GM18870 (cell line): Measurements from ENCODE around the gene TBX15.

Source experiments
- ATAC-seq: cut with Tn5 transposase; IDR thresholded peaks from one replicate; pipeline ENCODE4 v1.9.1; 2021; ENCODE audit warnings: moderate library complexity; ENCODE audit not compliant: unreplicated experiment

Gene TBX15

DNA sequence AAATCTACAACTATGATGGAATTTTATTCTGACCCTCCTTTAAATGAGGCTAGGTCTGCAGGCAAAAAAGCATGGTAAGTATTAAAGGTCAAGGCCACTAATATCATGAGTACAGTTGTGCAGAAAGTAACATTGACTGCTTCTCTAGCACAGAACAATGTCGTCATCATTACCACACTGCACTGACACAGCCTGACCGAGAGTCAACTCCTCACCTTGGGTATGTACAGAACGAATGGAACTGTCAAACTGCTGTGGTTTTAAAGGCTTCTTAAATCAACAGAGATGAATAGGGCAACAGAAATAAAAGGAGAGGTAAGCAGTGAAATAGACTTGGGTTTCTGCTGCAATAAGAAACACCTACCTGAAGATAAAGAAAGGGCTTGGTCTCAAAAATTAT is 88.8 kb downstream of the TBX15 start:
- no peak for ATAC-seq

- no peak for ATAC-seq
Observed at GRCh38 chr1:118898712-118899111, 89.4 kb downstream of the TBX15 start.

DNA sequence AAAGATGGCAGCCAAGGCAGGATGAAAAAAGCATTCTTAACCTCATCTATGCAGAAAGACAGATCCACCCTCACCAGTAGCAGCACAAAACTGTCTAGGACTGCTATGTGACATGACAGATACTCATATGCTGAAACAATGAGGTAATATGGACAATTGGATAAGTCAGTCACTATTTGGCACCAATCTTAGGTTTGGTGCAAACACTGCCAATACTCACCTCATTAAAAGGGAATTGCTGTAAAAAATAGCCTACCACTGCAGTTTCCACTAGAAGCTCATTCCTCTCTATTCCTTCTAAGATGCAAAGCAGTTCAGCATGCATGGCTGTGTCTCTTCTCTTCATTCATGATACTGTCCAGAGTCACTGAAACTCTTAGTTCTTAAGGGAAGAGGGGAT is 91.7 kb downstream of the TBX15 start:
- ATAC-seq: no peak

- ATAC-seq: no peak
Observed at GRCh38 chr1:118894836-118895235, 93.3 kb downstream of the TBX15 start.

DNA sequence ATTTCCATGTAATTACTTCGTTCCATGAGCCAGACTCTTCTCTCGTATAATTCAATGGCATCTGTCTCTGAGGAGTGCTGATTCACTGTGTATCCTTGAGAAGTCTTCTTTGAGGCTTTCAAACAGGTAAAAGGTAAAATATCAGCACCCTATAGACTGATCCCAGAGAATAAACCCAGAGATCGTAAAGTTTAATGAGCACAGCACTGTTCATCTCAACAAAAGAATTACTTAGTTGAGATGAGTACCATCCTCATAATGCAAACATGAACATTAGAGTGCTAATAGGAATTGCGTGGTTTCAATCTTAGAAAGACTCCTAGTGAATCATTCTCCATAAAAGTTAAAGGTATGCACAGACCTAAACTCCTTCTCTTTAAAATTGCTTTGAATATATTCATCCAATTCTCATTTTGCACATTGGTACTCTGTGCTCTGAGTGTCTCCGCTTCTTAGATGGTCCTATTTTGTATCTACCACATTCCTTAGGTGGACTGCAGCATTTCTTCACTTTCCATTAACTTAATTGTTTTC is 97.2 kb downstream of the TBX15 start:
- ATAC-seq: no peak

GRCh38 chr1:118884946-118885345 is 103.2 kb downstream of the TBX15 start:
- no peak for ATAC-seq

DNA sequence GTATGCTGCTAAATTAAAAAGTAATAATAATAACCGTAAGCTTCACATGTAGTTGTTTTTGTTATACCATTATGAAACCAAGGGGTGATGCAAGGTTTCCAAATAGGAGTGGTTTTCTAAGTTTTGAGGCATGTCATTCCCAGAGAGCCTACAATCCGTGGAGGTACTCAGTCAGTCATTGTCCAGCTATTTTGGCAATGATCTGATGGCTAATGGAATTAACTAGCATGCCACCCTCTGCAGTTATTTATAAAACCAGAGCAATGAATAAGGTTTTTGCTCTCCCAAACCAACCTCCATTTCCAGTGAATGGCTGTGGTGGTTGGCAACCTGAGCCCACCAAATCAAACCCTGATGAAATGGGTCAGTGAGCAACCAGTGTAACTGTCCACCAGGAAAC is 106.4 kb downstream of the TBX15 start:
- no peak for ATAC-seq

DNA sequence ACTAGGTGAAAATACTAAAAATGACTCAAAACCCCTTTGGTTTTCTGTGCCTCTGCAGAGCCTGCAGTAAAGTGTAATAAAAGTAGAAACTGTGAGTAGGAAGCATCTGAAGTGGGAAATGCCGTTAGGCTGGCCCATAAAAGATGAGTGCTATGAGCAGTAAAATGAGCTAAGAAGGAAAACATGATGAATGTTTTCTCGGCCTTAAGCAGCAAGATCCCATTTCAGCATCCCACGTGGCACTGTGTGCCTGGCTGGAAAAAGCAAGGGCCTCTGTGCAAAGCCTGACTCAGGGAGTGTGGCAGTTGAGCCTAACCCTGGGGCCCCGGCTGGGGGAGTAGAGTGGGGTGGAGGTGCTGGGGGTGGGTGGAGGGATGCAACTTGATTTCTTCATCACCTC is 109.5 kb downstream of the TBX15 start:
- no peak for ATAC-seq

DNA sequence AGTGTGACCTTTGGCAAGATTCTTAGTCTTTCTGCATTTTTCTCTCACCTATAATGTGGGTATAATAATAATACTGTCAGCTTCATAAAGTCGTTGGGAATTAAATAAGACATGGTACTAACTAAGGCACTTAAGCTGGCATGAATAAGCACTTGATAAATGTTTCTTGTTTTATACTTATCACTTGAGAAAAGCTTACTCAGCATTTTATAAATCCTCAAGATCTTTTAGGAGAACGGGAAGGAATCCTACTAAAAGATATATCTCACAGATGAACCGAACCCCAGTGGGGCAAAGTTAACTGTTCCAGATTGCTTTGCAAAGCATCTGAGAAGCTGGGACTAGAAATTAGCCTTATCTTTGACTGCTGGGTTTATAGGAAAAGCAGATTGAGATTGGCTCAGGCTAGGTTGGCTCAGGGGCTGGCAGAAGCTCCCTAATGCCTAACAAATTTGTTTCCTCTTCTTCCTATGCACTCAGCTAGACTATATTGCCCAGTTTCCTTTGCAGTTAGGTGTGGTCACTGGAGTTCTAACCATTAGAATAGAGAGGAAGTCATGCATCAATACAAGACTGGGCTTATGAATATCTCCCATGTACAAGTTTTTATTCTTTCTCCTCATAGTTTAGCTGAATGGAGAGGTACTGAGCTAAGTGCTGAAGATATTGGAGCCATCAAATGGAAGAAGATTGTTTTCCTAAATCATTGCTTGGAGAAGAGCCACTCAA is 110.3 kb downstream of the TBX15 start:
- no peak for ATAC-seq

DNA sequence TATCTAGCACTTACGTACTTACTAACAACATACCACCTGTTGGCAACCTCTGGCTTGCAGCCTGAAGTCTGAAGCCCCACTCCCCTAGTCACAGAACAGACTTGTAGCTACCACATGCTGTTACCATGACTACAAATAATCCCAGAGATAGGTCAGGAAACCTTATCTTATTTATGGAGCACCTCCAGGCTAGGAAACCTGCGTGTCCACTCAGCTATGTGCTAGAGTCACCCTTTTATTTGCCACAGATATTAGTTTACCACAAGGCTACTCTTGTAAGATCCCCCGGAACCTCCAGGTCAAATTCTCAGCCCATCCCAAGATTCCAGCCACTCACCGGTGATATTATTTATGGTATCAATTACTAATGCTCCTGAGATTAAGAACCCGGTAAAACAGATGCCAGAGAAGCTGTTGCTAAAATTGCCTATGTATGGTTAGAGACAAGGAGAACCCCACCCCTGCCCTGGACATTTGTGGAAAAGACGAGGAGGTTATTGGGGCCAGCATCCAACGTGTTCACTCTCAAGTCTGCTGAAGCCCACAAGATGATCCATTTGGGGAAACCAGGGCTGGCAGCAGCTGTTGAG is 116.5 kb downstream of the TBX15 start:
- ATAC-seq: no peak

DNA sequence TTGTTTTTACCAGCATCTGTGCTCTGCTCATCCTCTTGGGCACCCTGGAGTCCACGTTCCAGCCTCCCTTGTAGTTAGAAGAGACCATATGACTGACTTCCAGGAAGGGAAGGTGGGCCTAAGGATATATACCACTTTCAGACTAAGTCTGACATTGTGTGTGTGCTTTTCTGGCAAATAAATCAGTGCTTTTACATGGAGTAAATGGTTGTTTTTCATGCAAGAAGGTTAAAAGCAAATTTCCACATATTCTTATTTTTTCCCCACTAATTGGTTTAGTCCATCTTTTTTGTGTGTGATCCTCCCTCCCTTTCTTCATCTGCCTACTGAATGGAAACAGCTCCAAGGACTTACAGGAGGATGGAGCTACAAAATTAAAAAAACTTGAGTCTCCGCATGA is 119.8 kb downstream of the TBX15 start:
- no peak for ATAC-seq

DNA sequence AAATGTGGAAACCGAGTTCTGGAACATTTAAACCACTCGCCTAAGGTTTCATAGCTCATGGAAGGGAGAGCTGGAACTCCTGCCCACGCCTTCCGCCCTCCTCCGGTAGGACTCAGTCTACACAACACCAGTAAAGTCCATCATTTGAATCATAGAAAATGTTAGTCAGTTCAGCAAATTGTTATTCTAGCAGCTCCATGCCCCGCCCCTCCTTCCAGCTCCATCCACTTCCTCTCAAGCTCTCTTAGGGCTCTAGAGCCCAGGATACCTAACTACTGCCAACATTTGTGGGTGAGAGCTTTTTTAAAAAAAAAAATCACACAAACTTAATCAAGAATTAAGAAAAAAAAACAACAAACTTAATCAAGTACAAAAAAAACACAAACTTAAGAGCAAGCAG is 121.8 kb downstream of the TBX15 start:
- ATAC-seq: no peak

DNA sequence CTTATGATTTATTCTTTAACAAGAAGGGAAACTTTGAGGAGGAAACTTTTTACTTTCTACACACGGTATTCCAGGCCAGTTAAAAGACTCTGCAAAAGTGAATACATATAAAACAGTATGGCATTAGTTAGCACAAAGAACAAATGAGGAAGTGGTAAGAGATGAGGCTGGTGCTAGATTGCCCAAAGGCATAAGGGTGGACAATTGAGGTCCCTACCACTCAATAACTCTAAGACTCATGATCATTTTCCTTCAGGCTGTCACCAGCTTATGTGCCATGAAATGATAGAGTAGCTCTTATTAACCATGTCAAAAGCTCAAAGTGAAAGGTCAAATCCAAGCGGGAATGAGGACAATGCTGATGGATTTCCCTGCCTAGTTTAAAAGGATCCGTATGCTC is 124.5 kb downstream of the TBX15 start:
- no peak for ATAC-seq

- ATAC-seq: peak; percentile 83
Observed at GRCh38 chr1:118862755-118863154, 125.4 kb downstream of the TBX15 start.

DNA sequence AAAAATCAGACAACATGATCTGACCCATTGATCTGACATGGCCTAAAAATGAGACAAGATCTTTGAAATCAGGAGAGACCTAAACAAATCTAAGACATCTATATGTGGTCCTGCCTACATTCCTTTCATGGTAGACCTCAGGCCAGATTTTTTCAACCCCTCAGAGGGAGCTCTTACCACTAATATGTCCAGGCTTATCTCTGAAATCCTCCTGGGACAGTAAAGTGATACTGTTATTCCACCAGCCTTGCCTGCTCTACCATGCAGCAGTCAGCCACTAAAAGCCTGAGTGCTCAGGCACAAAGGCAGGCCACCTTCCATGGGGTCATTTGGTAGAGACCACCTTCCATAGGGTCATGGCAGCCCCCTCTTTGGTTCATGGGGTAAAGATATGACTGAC is 126.9 kb downstream of the TBX15 start:
- no peak for ATAC-seq

- ATAC-seq: no peak
Observed at GRCh38 chr1:118859999-118860398, 128.1 kb downstream of the TBX15 start.

DNA sequence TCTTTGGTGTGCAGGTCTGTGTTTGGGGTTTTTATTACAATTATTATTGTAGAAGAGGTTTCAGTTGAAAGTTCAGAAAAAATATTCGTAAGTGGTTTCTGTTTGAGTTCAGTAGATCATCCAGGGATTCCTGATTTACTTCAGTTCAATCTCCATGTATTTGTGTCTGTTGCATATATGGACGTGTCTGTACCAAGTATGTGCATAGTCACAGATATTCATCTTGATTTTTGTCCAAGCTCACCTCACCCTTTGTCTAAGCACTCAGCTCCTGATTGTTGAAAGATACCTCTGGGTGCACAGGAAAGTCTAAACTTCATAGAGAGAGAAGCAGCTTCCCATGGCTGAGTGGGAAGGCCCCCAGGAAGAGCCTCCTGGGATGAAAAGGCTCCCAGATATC is 141.7 kb downstream of the TBX15 start:
- no peak for ATAC-seq

DNA sequence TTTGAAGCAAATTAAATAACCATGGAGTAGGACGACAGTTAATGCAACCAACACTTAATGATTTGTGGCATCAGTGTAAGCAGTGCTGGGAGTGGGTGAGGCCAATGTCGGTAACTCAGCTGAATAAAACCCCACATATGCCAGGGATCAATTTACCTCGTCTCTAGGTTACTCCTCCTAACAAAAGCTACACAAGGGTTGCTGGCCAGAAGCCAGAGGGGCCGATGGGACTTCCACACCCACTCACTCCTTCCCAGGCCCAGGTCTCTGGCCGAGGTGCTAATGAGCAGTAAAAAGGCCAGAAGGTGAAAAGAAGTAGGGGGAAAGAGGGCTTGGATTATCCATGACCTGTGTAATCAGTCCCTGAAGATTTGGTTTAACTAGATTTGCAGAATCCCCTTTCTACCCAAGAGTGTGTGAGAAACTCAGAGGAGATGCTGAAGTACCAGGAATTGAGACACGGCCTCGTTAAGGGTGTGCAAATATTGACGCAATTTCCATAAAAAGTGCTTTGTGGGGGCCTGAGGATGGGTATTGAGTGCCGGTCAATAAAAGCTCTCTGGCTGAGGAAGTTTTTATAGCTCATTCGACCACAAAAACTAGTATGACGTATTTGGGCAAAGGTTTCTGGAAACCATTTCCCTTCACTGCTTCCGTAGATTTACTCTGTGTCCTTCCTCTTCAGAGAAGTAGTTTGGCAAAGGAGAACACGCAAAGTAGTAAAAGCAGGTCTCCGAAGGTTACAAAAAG is 145.5 kb downstream of the TBX15 start:
- ATAC-seq: no peak

- ATAC-seq: no peak
Observed at GRCh38 chr1:118841521-118841920, 146.6 kb downstream of the TBX15 start.
